GM19043 (cell line): Measurements from ENCODE around the gene RNF32.
"Not testable (repeated sequence)": the region's sequence is repeated elsewhere in the genome, so short reads cannot be mapped to it uniquely, and the experiment has no call there.

Experiments
- ATAC-seq: cut with Tn5 transposase; IDR thresholded peaks from one replicate; pipeline ENCODE4 v1.9.1; 2021; ENCODE audit warnings: low read depth; ENCODE audit not compliant: unreplicated experiment

The RNF32 gene

GRCh38 chr7:156612930-156613329 lies 27.6 kb upstream of the RNF32 start:
- ATAC-seq, result no peak

GRCh38 chr7:156614434-156615264 lies 25.9 kb upstream of the RNF32 start:
- ATAC-seq, result no peak

- no peak for ATAC-seq
These were observed 24.0 kb upstream of the RNF32 start for GRCh38 chr7:156616269-156617202.

- no peak for ATAC-seq
These were observed 23.4 kb upstream of the RNF32 start for GRCh38 chr7:156617215-156617614.

- no peak for ATAC-seq
These were observed 22.3 kb upstream of the RNF32 start for GRCh38 chr7:156618078-156618779.

GRCh38 chr7:156618780-156619367 lies 21.7 kb upstream of the RNF32 start:
- no peak for ATAC-seq

- ATAC-seq, result not testable (repeated sequence)
These were observed 20.9 kb upstream of the RNF32 start for GRCh38 chr7:156619488-156620290.

- ATAC-seq, result no peak
These were observed 20.3 kb upstream of the RNF32 start for GRCh38 chr7:156620291-156620675.

- no peak for ATAC-seq
These were observed 18.9 kb upstream of the RNF32 start for GRCh38 chr7:156621652-156622051.

GRCh38 chr7:156625580-156625979 lies 15.0 kb upstream of the RNF32 start:
- ATAC-seq, result no peak

GRCh38 chr7:156626220-156626895 lies 14.2 kb upstream of the RNF32 start:
- no peak for ATAC-seq

- ATAC-seq, result no peak
These were observed 12.0 kb upstream of the RNF32 start for GRCh38 chr7:156628562-156628961.

GRCh38 chr7:156629873-156630272 lies 10.7 kb upstream of the RNF32 start:
- ATAC-seq, result no peak

- ATAC-seq, result no peak
These were observed 6.5 kb upstream of the RNF32 start for GRCh38 chr7:156634117-156634516.

- ATAC-seq, result no peak
These were observed 4.8 kb upstream of the RNF32 start for GRCh38 chr7:156635529-156636385.

GRCh38 chr7:156637093-156637492 lies 3.5 kb upstream of the RNF32 start:
- not testable (repeated sequence) for ATAC-seq

- ATAC-seq, result no peak
These were observed 2.0 kb upstream of the RNF32 start for GRCh38 chr7:156638443-156639077.
